ENCODE data around the gene CIAO2B.
"Not testable (repeated sequence)": the region's sequence is repeated elsewhere in the genome, so short reads cannot be mapped to it uniquely, and the experiment has no call there.

Gene CIAO2B

GRCh38 chr16:66955363-66956153 is 21.4 kb upstream of the CIAO2B start:
- not testable (repeated sequence) for DNase-seq

GRCh38 chr16:66954097-66954659 is 20.0 kb upstream of the CIAO2B start:
- DNase-seq = no peak

GRCh38 chr16:66953462-66954096 is 19.4 kb upstream of the CIAO2B start:
- DNase-seq = no peak

DNA sequence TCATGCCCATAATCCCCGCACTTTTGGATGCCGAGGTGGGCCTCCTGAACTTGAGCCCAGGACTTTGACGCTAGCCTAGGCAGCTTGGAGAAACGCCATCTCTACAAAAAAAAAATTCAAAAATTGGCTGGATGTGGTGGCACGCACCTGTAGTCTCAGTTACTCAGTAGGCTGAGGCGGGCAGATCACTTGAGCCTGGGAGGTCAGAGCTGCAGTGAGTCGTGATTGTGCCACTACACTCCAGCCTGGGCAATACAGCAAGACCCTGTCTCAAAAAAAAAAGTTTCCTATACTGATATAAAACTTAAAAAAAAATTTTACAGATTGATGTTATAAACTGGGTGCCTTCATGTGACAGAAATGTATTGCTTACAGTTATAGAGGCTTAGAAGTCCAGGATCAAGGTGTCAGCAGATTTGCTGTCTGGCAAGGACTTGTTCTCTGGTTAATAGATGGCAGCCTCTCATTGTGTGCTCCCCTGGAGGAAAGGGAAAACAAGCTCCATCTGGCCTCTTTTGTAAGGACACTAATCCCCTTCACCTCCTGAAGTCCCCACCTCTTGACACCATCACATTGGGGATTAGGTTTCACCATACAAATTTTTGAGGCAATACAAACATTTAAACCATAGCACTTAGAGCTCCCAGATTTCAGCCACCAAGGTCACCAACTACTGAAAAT is 18.4 kb upstream of the CIAO2B start:
- no peak for DNase-seq

GRCh38 chr16:66950971-66951790 is 17.0 kb upstream of the CIAO2B start:
- DNase-seq = no peak

- no peak for DNase-seq
Measured at GRCh38 chr16:66950437-66950836, 16.2 kb upstream of the CIAO2B start.

- no peak for DNase-seq
Measured at GRCh38 chr16:66949472-66949871, 15.3 kb upstream of the CIAO2B start.

GRCh38 chr16:66948837-66949225 is 14.6 kb upstream of the CIAO2B start:
- DNase-seq = no peak

GRCh38 chr16:66948134-66948836 is 14.1 kb upstream of the CIAO2B start:
- no peak for DNase-seq

- DNase-seq = peak; percentile 24
Measured at GRCh38 chr16:66947302-66948065, 13.3 kb upstream of the CIAO2B start.

DNA sequence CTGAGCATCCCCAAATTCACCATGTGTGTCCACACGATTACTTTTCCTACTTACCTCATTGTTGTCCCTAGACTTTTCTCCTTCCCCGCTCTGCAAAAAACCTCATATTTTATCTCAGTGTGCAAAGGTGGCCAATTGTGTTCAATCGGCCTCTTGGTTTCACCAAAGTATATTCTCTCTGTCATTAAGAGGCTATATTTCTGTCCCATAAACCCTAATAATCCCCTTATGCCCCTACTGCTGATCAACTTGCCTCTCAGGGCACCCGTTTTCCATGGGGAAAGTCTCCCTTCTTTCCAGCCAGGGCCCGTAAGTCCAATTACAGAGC is 12.7 kb upstream of the CIAO2B start:
- no peak for DNase-seq

GRCh38 chr16:66946541-66946940 is 12.3 kb upstream of the CIAO2B start:
- no peak for DNase-seq

DNA sequence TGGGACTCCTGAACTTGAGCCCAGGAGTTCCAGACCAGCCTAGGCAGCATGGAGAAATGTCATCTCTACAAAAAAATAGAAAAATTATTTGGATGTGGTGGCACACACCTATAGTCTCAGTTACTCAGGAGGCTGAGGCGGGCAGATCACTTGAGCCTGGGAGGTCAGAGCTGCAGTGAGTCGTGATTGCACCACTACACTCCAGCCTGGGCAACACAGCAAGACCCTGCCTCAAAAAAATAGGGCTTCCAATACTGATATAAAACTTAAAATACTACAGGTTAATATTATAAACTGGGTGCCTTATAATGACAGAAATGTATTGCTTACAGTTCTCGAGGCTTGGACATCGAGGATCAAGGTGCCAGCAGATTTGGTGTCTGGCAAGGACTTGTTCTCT is 11.7 kb upstream of the CIAO2B start:
- DNase-seq = no peak

DNA sequence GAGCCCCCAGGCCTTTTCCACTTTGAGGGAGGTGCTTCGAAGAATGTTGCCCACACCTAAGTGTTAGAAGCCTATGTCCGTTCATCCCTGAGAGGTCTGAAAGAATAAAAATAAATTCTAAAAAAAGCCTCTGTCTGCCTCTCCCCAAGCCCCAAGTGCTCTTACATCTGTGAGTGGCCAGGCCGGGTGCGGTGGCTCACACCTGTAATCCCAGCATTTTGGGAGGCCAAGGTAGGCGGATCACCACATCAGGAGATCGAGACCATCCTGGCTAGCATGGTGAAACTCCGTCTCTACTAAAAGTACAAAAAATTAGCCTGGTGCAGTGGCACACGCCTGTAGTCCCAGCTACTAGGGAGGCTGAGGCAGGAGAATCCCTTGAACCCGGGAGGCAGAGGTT is 10.8 kb upstream of the CIAO2B start:
- not testable (repeated sequence) for DNase-seq

GRCh38 chr16:66944054-66944441 is 9.8 kb upstream of the CIAO2B start:
- no peak for DNase-seq

DNA sequence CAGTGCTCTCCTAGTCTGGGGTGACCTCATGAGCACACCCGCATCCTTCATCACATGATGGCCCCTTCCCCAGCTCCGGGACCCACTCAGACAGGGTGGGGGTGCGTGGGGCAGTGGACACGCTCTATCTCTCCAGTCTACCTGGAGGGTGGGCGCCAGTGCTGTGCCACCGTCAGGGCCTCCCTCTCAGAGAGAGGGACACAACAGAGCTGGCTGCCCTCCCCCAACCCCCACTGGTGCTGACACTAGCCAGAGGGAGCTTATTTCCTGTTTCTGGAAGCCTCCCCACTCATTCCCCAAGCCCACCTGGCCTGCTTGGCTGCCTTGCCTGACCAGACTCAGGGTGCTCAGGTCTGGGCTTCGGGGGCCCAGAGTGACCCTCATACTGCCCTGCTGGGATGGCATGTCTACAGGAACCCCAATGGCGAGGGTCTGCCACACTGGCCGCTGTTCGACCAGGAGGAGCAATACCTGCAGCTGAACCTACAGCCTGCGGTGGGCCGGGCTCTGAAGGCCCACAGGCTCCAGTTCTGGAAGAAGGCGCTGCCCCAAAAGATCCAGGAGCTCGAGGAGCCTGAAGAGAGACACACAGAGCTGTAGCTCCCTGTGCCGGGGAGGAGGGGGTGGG is 9.3 kb upstream of the CIAO2B start:
- no peak for DNase-seq

GRCh38 chr16:66942981-66943380 is 8.8 kb upstream of the CIAO2B start:
- DNase-seq = no peak

- DNase-seq = no peak
Measured at GRCh38 chr16:66940236-66940635, 6.0 kb upstream of the CIAO2B start.

DNA sequence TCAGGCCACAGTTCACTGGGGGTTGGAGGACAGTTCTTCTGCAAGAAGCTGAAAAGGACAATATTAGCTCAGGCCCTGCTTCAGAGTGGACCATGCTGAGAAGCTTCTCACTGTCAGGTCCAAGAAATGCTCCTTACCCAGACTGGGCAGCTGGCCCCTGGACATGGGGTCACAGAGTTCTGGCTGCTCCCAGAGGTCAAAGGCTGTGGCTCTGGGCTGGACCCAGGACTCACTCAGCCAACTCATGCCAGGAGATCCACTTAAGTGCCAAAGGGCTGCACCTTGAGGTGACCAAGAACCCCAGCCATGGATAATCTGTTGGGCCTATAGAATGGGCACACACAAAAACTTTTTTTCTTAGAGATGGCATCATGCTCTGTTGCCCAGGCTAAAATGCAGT is 5.2 kb upstream of the CIAO2B start:
- no peak for DNase-seq

- no peak for DNase-seq
Measured at GRCh38 chr16:66937725-66938337, 3.6 kb upstream of the CIAO2B start.

Measured in NCI-H2029 treated with DMSO at 0.1 percent for 48 hours (cell line).